Caco-2 (cell line): ENCODE results near the gene AMTN. TPM values are rescaled to one million over a fixed set of nuclear protein-coding genes. Genes with fewer than 3 reads are reported as not detected.

Experiments used
- BruUV-seq: library from RNA; stranded (reverse); fragments of 400-500 nt; replicated peaks from 2 replicates; lab custom pipeline; 2021; lab: Mats Ljungman, UMichigan
- CTCF ChIA-PET: fragments of 300-600 bp; sonication (Branson Sonifier 250); formaldehyde crosslinking; loops from one replicate; lab custom pipeline; 2022; ENCODE audit warnings: antibody characterized with exemption; lab: Charles Lee
- POLR2A ChIA-PET: fragments of 300-600 bp; sonication (Branson Sonifier 250); formaldehyde crosslinking; loops from one replicate; lab custom pipeline; 2022; ENCODE audit warnings: antibody characterized with exemption; lab: Charles Lee
- DNase-seq, 2 experiments: peaks; one replicate each; pipeline versions ENCODE4 v3.0.0 to v3.0.0-alpha.2; 2020 to 2022
- H3K27me3 ChIP-seq: replicated peaks from 2 replicates; pipeline ENCODE4 v1.6.0; 2011; ENCODE audit warnings: low read length; ENCODE audit not compliant: control insufficient read depth, insufficient read depth
- H3K36me3 ChIP-seq: 2 replicates; pipeline ENCODE4 v1.5.1; 2011; ENCODE audit warnings: low read length; ENCODE audit not compliant: control insufficient read depth, insufficient read depth
- H3K4me1 ChIP-seq: fragments of 250-450 bp; sonication (Bioruptor Pico); 2 replicates; pipeline ENCODE4 v1.5.1; 2020; ENCODE audit warnings: mild to moderate bottlenecking
- H3K4me3 ChIP-seq: 2 replicates; pipeline ENCODE4 v1.5.1; 2011; ENCODE audit warnings: low read depth, mild to moderate bottlenecking, control low read depth, low read length
- H3K9me3 ChIP-seq: fragments of 250-450 bp; sonication (Bioruptor Pico); 2 replicates; pipeline ENCODE4 v1.5.1; 2020; ENCODE audit warnings: mild to moderate bottlenecking, moderate library complexity
- H3K27ac Mint-ChIP-seq: one replicate; pipeline ENCODE4 v1.8.0; 2022; ENCODE audit warnings: mixed read lengths; ENCODE audit not compliant: unreplicated experiment
- H3K27me3 Mint-ChIP-seq: one replicate; pipeline ENCODE4 v1.8.0; 2022; ENCODE audit warnings: mixed read lengths; ENCODE audit not compliant: insufficient read depth, unreplicated experiment
- H3K36me3 Mint-ChIP-seq: one replicate; pipeline ENCODE4 v1.8.0; 2022; ENCODE audit warnings: mild to moderate bottlenecking, mixed read lengths; ENCODE audit not compliant: insufficient read depth, unreplicated experiment
- H3K4me1 Mint-ChIP-seq: one replicate; pipeline ENCODE4 v1.8.0; 2022; ENCODE audit warnings: low read depth, mixed read lengths; ENCODE audit not compliant: unreplicated experiment
- H3K4me3 Mint-ChIP-seq: one replicate; pipeline ENCODE4 v1.8.0; 2022; ENCODE audit warnings: mild to moderate bottlenecking, moderate library complexity, mixed read lengths; ENCODE audit not compliant: unreplicated experiment
- H3K9me3 Mint-ChIP-seq: one replicate; pipeline ENCODE4 v1.8.0; 2022; ENCODE audit warnings: mixed read lengths; ENCODE audit not compliant: unreplicated experiment
- intact Hi-C: fragments of 100-400 bp; cut with micrococcal nuclease; formaldehyde crosslinking; loops from one replicate; pipeline ENCODE4 v1.10.0; 2022; ENCODE audit not compliant: unreplicated experiment
- total RNA-seq: library from RNA; stranded (reverse); gene quantifications from 2 replicates; pipeline ENCODE4 v1.2.3, GENCODE V29; 2022
- TF ChIP-seq, protein P1 (sequence below), 2 experiments: fragments of 200-600 bp in 1 of 2; IDR thresholded peaks; 1 replicate in 1 of 2; 2 replicates in 1 of 2; pipeline versions ENCODE4 v1.5.1 to v1.8.0; 2011 to 2022; ENCODE audit warnings: antibody characterized with exemption in 1 of 2, control low read depth in 1 of 2, inconsistent platforms in 1 of 2, low read depth in 1 of 2, low read length in 1 of 2, mild to moderate bottlenecking in 1 of 2, moderate library complexity in 1 of 2; ENCODE audit not compliant: insufficient read depth in 1 of 2, severe bottlenecking in 1 of 2, unreplicated experiment in 1 of 2

Gene AMTN
- total RNA-seq, 1 experiment from 2014 or later: not detected

DNA sequence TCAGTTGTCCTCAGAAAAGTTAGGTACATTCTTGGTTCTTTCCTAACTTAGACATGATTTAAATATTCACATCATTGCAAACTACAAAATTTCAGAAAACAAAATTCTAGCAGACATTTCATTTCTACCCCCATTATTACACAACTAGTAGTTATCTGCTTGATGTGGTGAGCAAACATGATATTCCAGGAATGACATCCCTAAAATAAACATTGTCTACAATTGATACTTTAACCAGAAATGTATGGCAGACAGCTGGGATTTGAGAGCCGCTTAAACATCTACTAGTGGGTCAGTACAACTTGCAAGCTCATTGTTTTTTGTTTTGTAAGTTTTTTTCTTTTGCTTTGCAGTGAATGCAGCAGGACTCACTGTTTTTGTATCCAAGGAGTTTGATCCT lies 41.6 kb downstream of the AMTN start:
- H3K27ac Mint-ChIP-seq: no peak overlapping the region
- H3K36me3 Mint-ChIP-seq: no peaks in the 10 kb centered on the region
- peaks cover 27% of the 10 kb centered on the region for H3K4me1 Mint-ChIP-seq
- no peak for DNase-seq
- Histone ChIP-seq H3K4me1 (peaks cover 14% of the 10 kb centered on the region), H3K4me3 (no peak overlapping the region), H3K36me3 (no peaks in the 10 kb centered on the region), H3K9me3 (no peaks in the 10 kb centered on the region), H3K27me3 (no peaks in the 10 kb centered on the region)
- intact Hi-C loops: loop anchor here (1.0 to 5.0 kb wide), 6 partner anchors 55 to 871 kb away; no protein-coding TSS in a partner anchor
- CTCF ChIA-PET: no interaction called here
- BruUV-seq: no TSS peak
- POLR2A ChIA-PET: no interaction called here
- H3K9me3 Mint-ChIP-seq: no peaks in the 10 kb centered on the region
- no peak overlapping the region for H3K4me3 Mint-ChIP-seq
- H3K27me3 Mint-ChIP-seq: no peaks in the 10 kb centered on the region
- TF ChIP-seq, protein P1, sequence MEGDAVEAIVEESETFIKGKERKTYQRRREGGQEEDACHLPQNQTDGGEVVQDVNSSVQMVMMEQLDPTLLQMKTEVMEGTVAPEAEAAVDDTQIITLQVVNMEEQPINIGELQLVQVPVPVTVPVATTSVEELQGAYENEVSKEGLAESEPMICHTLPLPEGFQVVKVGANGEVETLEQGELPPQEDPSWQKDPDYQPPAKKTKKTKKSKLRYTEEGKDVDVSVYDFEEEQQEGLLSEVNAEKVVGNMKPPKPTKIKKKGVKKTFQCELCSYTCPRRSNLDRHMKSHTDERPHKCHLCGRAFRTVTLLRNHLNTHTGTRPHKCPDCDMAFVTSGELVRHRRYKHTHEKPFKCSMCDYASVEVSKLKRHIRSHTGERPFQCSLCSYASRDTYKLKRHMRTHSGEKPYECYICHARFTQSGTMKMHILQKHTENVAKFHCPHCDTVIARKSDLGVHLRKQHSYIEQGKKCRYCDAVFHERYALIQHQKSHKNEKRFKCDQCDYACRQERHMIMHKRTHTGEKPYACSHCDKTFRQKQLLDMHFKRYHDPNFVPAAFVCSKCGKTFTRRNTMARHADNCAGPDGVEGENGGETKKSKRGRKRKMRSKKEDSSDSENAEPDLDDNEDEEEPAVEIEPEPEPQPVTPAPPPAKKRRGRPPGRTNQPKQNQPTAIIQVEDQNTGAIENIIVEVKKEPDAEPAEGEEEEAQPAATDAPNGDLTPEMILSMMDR (IDR thresholded peaks at IDR 0.05; ENCODE audit: insufficient read depth in 1 of 2, low read depth in 1 of 2, low read length in 1 of 2, severe bottlenecking in 1 of 2, unreplicated experiment in 1 of 2): no peak

DNA sequence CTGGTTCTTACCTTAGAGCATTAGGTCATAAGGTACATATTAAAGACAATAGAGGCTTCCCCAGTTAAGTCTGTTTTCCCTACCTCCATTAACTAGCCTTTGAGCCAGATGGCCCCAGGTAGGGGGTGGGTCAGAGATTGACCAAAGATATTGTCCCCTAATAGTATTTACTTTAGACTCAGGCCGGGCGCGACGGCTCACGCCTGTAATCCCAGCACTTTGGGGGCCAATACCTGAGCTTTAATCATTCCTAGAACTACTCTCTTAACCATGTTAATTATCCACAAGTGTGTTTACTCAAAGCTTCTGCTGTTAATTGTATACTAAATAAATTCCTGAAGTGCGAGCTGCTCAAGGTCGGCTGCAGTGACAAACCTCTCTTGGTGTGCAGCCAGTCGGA lies 45.7 kb downstream of the AMTN start:
- peaks cover 25% of the 10 kb centered on the region for H3K4me1 Mint-ChIP-seq
- no peaks in the 10 kb centered on the region for H3K9me3 ChIP-seq
- no peaks in the 10 kb centered on the region for H3K27me3 Mint-ChIP-seq
- BruUV-seq: no TSS peak
- H3K4me3 Mint-ChIP-seq: no peak overlapping the region
- POLR2A ChIA-PET: no interaction called here
- intact Hi-C loops: no loop called here
- CTCF ChIA-PET: no interaction called here
- DNase-seq: peak; percentile 67 to 80
- H3K9me3 Mint-ChIP-seq: peaks cover 18% of the 10 kb centered on the region
- H3K36me3 Mint-ChIP-seq: no peaks in the 10 kb centered on the region
- H3K27me3 ChIP-seq: no peaks in the 10 kb centered on the region
- H3K36me3 ChIP-seq: no peaks in the 10 kb centered on the region
- H3K4me1 ChIP-seq: peaks cover 14% of the 10 kb centered on the region
- H3K4me3 ChIP-seq: no peak overlapping the region
- TF ChIP-seq, protein P1 (IDR thresholded peaks at IDR 0.05; ENCODE audit: insufficient read depth in 1 of 2, low read depth in 1 of 2, low read length in 1 of 2, severe bottlenecking in 1 of 2, unreplicated experiment in 1 of 2): no peak
- H3K27ac Mint-ChIP-seq: no peak overlapping the region

DNA sequence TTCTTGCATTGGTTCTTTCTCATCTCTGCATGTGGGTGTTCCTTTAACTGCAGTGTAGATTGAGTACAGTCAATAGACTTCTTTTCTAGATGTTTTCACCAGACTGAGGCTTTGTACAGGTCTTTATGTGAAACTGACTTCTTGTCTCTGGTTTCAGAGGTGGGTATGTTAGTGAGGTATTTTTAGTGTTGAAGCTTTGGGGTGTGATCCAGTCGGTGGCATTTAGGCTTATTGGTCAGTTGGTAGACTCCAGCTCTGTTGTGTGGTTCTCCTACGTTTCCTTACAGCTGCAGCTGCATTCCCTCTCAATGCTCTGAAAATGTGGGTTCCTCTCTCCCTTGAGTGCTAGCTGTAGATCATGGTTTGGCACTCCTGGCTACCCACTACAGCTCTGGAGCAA lies 52.4 kb downstream of the AMTN start:
- peaks cover 29% of the 10 kb centered on the region for H3K9me3 Mint-ChIP-seq
- DNase-seq: no peak
- H3K9me3 ChIP-seq: no peaks in the 10 kb centered on the region
- no peaks in the 10 kb centered on the region for H3K27me3 Mint-ChIP-seq
- no TSS peak for BruUV-seq
- intact Hi-C loops: no loop called here
- peaks cover 13% of the 10 kb centered on the region for H3K4me1 ChIP-seq
- CTCF ChIA-PET: no interaction called here
- H3K36me3 ChIP-seq: no peaks in the 10 kb centered on the region
- H3K27me3 ChIP-seq: no peaks in the 10 kb centered on the region
- H3K27ac Mint-ChIP-seq: no peak overlapping the region
- no peak overlapping the region for H3K4me3 Mint-ChIP-seq
- no peak overlapping the region for H3K4me3 ChIP-seq
- POLR2A ChIA-PET: no interaction called here
- no peaks in the 10 kb centered on the region for H3K4me1 Mint-ChIP-seq
- TF ChIP-seq, protein P1 (IDR thresholded peaks at IDR 0.05; ENCODE audit: insufficient read depth in 1 of 2, low read depth in 1 of 2, low read length in 1 of 2, severe bottlenecking in 1 of 2, unreplicated experiment in 1 of 2): no peak
- no peaks in the 10 kb centered on the region for H3K36me3 Mint-ChIP-seq
